ENCODE results near the gene TEK.

Gene TEK

DNA sequence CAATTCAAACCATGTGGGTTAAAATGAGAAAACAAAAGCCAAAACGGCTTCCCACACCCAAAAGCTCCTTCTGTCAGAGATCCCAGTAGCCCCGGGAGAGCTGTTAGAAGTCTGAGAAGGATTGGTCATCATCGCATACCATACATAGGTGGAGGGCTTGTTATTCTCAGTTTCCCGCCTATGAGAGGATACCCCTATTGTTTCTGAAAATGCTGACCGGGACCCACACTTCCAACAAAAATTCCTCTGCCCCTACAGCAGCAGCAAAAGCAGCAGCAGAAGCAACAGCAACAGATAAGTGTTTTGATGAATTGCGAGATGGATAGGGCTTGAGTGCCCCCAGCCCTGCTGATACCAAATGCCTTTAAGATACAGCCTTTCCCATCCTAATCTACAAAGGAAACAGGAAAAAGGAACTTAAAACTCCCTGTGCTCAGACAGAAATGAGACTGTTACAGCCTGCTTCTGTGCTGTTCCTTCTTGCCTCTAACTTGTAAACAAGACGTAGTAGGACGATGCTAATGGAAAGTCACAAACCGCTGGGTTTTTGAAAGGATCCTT, at the start of gene TEK:
TEK (plus strand) TSS at position 245 of the 561 bp plus-strand sequence. CDS start 366 bp downstream, outside the sequence.
- Histone ChIP-seq H4K20me1 (ENCODE audit: insufficient read depth, low read length) (no peaks in the 10 kb centered on the region), H3K4me3 (ENCODE audit: low read length) (no peak within 1 kb of the TSS), H3K9ac (ENCODE audit: low read length) (no peak within 1 kb of the TSS)

DNA sequence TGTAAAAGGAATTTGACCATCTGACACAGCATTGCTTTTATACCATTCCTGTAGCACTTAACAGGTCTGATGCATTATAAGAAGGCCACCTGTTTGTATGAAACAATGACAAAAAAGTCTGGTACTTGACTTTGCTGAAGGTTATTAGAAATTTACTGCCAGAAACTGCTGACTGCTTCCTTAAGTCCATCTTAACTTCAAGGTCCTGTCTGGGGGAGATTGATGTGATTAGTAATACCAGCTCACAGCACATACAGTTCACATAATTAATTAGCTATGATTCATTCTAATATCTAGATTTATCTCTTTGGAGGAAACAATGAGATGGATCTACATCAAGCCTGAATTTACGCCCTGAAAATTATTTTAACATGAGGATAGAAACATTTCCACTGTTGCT, 49.6 kb upstream of the TEK start:
- Histone ChIP-seq H3K4me3 (ENCODE audit: low read length) (no peak overlapping the region), H3K9me3 (ENCODE audit: insufficient read depth, low read length) (no peaks in the 10 kb centered on the region), H3K4me2 (ENCODE audit: low read length) (no peak overlapping the region), H4K20me1 (ENCODE audit: insufficient read depth, low read length) (no peaks in the 10 kb centered on the region), H3K27ac (ENCODE audit: low read length) (no peak overlapping the region), H3K36me3 (replicated peaks; ENCODE audit: low read depth, low read length) (no peaks in the 10 kb centered on the region), H3K27me3 (ENCODE audit: low read depth, low read length) (no peaks in the 10 kb centered on the region), H3K79me2 (ENCODE audit: low read length) (no peaks in the 10 kb centered on the region), H3K4me1 (ENCODE audit: low read length) (no peaks in the 10 kb centered on the region), H3K9ac (ENCODE audit: low read length) (no peak overlapping the region), H2AFZ (ENCODE audit: low read depth, low read length) (no peak overlapping the region)
- TF ChIP-seq EZH2phosphoT487 (IDR thresholded peaks at IDR 0.05; ENCODE audit: low read depth) (no peak), CTCF (IDR thresholded peaks at IDR 0.05; ENCODE audit: low read depth, low read length) (no peak)

More for the DNA sequence above, at the start of gene TEK:
- Histone ChIP-seq H3K79me2 (ENCODE audit: low read length) (no peaks in the 10 kb centered on the region), H3K27ac (ENCODE audit: low read length) (no peak within 1 kb of the TSS), H3K4me1 (ENCODE audit: low read length) (no peaks in the 10 kb centered on the region), H3K4me2 (ENCODE audit: low read length) (no peak within 1 kb of the TSS), H3K9me3 (ENCODE audit: insufficient read depth, low read length) (no peaks in the 10 kb centered on the region), H2AFZ (ENCODE audit: low read depth, low read length) (no peak within 1 kb of the TSS), H3K36me3 (replicated peaks; ENCODE audit: low read depth, low read length) (no peaks in the 10 kb centered on the region), H3K27me3 (ENCODE audit: low read depth, low read length) (peaks cover 7% of the 10 kb centered on the region; the same call in 1 of the 2 replicates)
- TF ChIP-seq CTCF (IDR thresholded peaks at IDR 0.05; ENCODE audit: low read depth, low read length) (no peak), EZH2phosphoT487 (IDR thresholded peaks at IDR 0.05; ENCODE audit: low read depth) (no peak)

GRCh38 chr9:27059907-27060306, 49.1 kb upstream of the TEK start:
- Histone ChIP-seq H3K9ac (ENCODE audit: low read length) (no peak overlapping the region), H3K27me3 (ENCODE audit: low read depth, low read length) (no peaks in the 10 kb centered on the region), H3K79me2 (ENCODE audit: low read length) (no peaks in the 10 kb centered on the region), H3K4me2 (ENCODE audit: low read length) (no peak overlapping the region), H3K9me3 (ENCODE audit: insufficient read depth, low read length) (no peaks in the 10 kb centered on the region), H3K4me1 (ENCODE audit: low read length) (no peaks in the 10 kb centered on the region), H3K4me3 (ENCODE audit: low read length) (no peak overlapping the region), H3K36me3 (replicated peaks; ENCODE audit: low read depth, low read length) (no peaks in the 10 kb centered on the region), H3K27ac (ENCODE audit: low read length) (no peak overlapping the region), H4K20me1 (ENCODE audit: insufficient read depth, low read length) (no peaks in the 10 kb centered on the region), H2AFZ (ENCODE audit: low read depth, low read length) (no peak overlapping the region)
- TF ChIP-seq CTCF (IDR thresholded peaks at IDR 0.05; ENCODE audit: low read depth, low read length) (no peak), EZH2phosphoT487 (IDR thresholded peaks at IDR 0.05; ENCODE audit: low read depth) (no peak)

DNA sequence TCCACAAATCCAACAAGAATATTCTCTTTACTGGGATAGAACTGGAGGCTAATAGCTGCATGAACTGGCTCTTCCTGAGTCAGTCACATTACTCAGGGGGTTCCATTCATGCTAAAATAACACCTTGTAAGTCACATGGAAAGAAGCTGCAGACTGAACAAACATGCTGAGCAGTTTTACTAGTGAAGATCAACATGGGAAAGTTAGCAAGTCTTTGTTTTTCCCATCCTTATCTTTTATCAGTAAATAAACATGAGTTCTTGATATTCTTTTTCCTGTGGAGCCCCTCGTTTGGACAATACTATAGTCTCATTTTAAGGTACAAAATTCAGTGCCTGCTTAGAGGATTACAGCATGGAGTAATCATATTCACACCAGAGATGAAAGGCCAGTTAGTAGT, 43.7 kb upstream of the TEK start:
- H3K9ac ChIP-seq (ENCODE audit: low read length), result no peak overlapping the region
- no peaks in the 10 kb centered on the region for H3K36me3 ChIP-seq (replicated peaks; ENCODE audit: low read depth, low read length)
- H3K27me3 ChIP-seq (ENCODE audit: low read depth, low read length), result no peaks in the 10 kb centered on the region
- TF ChIP-seq EZH2phosphoT487 (IDR thresholded peaks at IDR 0.05; ENCODE audit: low read depth), result no peak
- TF ChIP-seq CTCF (IDR thresholded peaks at IDR 0.05; ENCODE audit: low read depth, low read length), result no peak
- no peaks in the 10 kb centered on the region for H3K79me2 ChIP-seq (ENCODE audit: low read length)
- no peak overlapping the region for H3K27ac ChIP-seq (ENCODE audit: low read length)
- H3K9me3 ChIP-seq (ENCODE audit: insufficient read depth, low read length), result no peaks in the 10 kb centered on the region
- no peaks in the 10 kb centered on the region for H4K20me1 ChIP-seq (ENCODE audit: insufficient read depth, low read length)
- H2AFZ ChIP-seq (ENCODE audit: low read depth, low read length), result no peak overlapping the region
- H3K4me1 ChIP-seq (ENCODE audit: low read length), result no peaks in the 10 kb centered on the region
- no peak overlapping the region for H3K4me2 ChIP-seq (ENCODE audit: low read length)
- H3K4me3 ChIP-seq (ENCODE audit: low read length), result no peak overlapping the region

Measured in OCI-LY3 (cell line).